Esophagus squamous epithelium (tissue), 4 donors: ENCODE results near the gene MT2A.

Experiments
- CTCF ChIP-seq, 6 experiments: fragments of 450-650 bp in 4 of 6; fragments of 200-600 bp in 2 of 6; sonication (generic) in 2 of 6; IDR thresholded peaks; one replicate each; pipeline ENCODE4 v1.5.1; 2016 to 2019; ENCODE audit warnings: antibody characterized with exemption in 6 of 6, mild to moderate bottlenecking in 4 of 6, moderate library complexity in 4 of 6
- POLR2A ChIP-seq, 4 donors: fragments of 450-650 bp; IDR thresholded peaks; one replicate each; pipeline ENCODE4 v1.6.1; 2017; ENCODE audit warnings: antibody characterized with exemption in 4 of 4, mild to moderate bottlenecking in 4 of 4, moderate library complexity in 3 of 4

DNA sequence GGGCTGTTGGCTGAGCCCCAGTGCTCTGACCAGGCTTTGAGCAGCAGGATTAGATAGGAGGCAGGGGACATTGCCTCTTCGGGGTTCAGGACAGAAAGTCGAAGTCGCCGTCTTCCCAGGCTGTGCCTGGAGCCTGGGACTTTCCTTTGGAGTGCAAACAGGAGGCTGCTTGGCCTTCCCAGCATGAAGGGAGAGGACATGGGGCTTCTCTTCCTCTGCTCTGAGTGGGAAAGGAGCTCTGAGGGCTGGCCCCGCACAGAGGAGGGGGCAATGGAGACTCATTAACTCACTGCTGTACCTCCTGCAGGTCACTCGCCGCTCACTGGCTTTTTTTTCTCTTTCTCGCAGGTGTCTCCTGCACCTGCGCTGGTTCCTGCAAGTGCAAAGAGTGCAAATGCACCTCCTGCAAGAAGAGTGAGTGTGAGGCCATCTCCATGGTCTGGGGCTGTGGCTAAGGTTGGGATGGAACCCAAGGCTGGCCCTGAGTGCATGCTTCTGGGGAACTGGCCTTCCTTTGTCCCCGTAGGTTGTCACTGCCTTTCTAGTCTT, 50.0 kb downstream of the MT2A start:
- TF ChIP-seq CTCF (IDR thresholded peaks at IDR 0.05) (no peak), POLR2A (IDR thresholded peaks at IDR 0.05) (no peak)
